T-helper 9 cell (primary cell): ENCODE data around the gene FER.
"Not testable (repeated sequence)": the region's sequence is repeated elsewhere in the genome, so short reads cannot be mapped to it uniquely, and the experiment has no call there.

Experiments used
- DNase-seq: peaks from one replicate; pipeline ENCODE4 v3.0.0-alpha.2; 2020

Gene FER

DNA sequence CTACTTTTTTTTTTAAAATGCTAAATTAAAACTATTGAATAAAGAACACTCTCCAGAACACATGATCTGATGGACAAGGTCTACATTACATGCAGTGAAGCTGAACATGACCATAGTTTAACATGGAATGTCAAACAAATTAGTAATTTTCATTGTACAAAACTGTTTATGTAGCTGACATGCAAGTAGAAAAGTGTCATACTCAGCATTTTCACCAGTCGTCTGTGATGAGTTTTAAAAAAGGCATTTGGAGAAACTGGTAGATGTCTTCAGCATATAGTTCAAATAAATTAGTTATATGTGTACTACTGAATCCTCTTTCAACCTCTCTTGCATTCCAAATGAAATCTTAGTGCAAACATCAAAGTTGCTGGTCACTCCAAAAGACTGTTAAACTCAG lies 301.9 kb downstream of the FER start:
- DNase-seq = no peak

- not testable (repeated sequence) for DNase-seq
Measured at GRCh38 chr5:109050321-109050720, 302.6 kb downstream of the FER start.

DNA sequence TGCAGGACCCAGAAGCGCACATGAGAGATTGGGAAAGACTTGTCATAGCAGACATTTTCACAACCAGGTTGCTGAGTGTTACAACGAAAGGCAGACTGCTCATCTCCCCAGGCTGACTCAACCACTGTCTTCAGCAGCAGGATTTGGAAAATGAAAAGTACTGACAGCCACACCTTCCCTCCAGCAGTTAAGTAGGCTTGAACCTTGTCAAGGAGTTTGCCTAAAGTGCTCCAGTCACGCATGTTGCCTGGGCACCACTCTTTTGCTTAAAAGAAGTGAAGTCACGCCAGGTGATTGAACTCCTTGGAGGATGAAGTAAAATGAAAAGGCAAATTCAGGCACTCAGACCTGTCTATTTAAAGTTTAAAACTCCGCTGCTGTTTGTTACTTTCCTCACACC lies 304.5 kb downstream of the FER start:
- not testable (repeated sequence) for DNase-seq

GRCh38 chr5:109053995-109054417 lies 306.3 kb downstream of the FER start:
- no peak for DNase-seq

GRCh38 chr5:109060378-109061025 lies 312.8 kb downstream of the FER start:
- no peak for DNase-seq

- no peak for DNase-seq
Measured at GRCh38 chr5:109062664-109063063, 315.0 kb downstream of the FER start.

- no peak for DNase-seq
Measured at GRCh38 chr5:109063223-109063622, 315.5 kb downstream of the FER start.

GRCh38 chr5:109076741-109077140 lies 329.0 kb downstream of the FER start:
- DNase-seq = no peak

- DNase-seq = no peak
Measured at GRCh38 chr5:109078448-109078847, 330.8 kb downstream of the FER start.

DNA sequence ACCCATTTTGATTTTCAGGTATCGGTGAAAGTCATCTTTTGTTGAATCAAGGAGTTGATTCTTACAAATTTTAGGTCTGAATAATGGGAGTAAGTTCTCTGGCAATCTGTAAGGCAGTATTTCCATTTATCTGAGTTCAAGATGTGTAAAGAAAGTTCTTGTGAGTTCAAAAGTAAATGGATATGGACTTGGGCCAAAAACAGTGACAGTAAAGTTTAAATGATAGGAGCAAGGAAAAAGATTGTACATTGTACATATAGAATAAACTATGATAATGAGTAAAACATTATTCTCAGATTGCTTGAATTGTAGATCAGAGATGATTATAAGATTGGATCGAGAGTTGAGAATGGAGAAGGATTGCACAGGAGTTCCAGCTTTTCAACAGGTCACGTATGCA lies 332.8 kb downstream of the FER start:
- no peak for DNase-seq

DNA sequence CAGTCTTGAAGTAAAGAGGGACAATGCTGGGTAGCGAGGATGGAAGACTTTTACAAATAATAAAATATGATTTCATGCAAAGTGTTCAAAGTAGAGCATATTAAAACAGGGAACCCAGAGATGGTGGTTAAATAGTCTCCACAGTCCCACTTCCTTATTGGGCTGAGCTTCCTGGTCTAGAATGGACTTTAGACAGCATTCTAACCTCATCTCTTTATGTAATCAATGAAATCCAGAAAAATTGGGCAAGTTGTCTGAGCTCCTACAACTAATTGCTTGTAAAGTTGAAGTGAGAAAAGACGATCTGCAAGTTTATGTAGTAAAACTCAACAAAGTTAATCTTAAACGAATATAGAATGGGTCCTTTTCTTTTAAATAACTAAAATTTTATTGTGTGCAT lies 333.2 kb downstream of the FER start:
- DNase-seq = no peak

DNA sequence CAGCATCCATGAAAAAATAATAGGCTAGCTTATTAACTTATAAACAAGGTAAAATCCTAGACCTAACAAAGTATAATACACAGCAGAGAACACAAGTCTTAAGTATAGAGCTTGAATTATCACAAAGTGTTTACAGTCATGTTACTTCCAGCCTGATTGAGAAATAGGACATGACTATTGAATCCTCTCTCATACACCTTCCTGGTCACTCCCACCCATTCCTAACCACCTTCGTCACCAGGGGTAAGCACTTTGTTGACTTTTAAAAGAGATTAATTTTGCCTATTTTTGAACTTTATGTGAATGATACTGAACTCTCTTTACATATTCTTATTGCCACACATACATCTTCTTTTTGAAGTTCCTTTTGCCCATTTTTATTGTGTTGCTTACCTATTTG lies 336.2 kb downstream of the FER start:
- DNase-seq = no peak

DNA sequence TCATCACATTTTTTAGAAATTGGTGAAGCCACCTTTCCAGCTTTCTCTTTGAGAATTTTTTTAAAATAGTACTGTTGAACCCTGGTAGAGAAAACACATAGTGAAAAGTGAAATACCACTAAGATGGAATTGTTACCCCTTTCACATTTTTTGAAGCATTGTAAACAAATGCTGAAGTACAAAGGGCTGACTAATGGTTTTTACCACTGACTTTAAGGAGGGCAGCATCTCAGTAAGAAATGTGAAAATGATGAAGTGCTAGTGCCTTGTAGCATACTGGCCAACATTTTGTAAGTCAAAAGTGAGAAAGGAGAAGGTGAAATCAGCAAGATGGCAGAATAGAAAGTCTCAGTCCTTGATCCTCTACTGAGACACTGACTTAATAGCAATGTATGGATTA lies 341.5 kb downstream of the FER start:
- no peak for DNase-seq

DNA sequence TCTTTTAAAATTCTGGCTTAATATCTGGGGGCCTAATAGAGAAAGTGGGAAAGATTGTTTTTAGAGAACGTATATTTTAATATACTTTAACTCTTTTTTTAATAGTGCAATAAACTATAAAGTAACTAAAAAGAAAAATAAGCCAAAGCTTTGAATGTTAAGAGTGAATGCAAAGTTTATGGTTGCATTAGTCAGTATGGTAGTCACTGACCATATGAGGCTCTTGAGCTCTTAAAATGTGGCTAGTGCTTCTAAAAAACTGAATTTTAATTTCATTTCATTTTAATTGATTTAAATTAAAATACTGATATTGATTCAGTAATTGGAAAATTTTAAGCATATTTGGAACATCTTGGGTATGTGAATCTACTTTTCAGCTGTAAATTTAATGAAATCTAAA lies 351.4 kb downstream of the FER start:
- no peak for DNase-seq

- no peak for DNase-seq
Measured at GRCh38 chr5:109100971-109101370, 353.3 kb downstream of the FER start.

- DNase-seq = no peak
Measured at GRCh38 chr5:109102096-109102690, 354.5 kb downstream of the FER start.

DNA sequence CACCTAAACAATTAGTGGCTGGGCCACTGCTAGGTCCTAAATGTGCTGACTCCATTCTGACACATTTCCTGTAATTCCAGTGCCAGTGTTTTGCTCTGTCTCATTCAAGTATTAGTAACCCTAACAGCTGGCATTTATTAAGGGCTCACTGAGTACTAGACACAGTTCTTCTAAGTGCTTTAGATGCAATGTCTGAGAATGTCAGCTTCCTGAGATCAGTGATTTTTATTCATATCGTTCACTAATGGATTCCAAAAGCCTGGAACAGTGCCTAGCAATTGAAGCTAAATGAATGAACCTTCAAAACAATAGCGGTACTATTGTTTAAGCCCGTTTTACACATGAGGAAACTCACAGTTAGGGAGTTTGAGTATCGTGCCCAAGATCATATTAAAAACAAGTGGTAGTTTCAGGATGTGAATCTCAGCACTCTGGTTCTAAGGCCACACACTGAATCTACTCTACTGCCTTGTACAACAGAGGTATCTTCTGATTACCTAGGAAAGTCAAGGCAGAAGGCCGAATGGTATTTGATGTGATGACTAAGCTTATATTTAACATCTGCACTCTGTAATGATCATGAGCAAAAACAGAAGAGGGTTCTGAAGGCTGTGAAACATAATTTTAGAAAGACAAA lies 358.1 kb downstream of the FER start:
- DNase-seq = no peak

DNA sequence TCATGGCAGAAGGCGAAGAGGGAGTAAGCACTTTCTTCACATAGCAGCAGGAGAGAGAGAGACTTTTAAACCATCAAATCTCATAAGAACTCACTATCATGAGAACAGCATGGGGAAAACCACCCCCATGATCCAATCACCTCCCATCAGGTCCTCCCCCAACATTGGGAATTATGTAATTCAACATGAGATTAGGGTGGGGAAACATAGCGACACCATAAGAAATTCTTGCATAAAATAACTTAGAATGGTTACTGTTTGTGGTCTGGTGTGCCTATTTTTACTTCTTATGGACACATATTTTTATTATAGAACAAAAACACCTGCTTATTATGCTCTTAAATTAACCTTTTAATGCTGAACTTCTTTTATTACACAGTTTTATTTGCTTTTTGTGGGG lies 364.0 kb downstream of the FER start:
- DNase-seq = no peak

DNA sequence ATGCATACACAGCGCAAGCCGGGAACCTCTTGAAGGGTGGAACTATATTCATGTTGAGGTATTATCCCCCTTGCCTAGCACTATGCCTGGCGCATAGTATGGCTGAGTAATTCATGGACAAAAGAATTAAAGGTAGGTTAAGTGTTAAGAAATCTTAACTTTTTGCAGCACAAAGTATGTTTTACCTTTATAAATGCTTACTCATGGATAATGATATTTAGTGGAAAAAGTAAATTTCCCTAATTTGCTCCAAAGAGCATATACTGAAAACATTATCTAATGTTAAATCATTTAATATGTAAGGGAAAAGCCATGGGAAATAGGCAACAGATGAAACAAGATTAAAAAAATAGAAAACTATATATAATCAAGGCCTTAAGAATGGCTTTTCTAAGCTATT lies 365.9 kb downstream of the FER start:
- no peak for DNase-seq

GRCh38 chr5:109121225-109121624 lies 373.5 kb downstream of the FER start:
- DNase-seq = no peak

DNA sequence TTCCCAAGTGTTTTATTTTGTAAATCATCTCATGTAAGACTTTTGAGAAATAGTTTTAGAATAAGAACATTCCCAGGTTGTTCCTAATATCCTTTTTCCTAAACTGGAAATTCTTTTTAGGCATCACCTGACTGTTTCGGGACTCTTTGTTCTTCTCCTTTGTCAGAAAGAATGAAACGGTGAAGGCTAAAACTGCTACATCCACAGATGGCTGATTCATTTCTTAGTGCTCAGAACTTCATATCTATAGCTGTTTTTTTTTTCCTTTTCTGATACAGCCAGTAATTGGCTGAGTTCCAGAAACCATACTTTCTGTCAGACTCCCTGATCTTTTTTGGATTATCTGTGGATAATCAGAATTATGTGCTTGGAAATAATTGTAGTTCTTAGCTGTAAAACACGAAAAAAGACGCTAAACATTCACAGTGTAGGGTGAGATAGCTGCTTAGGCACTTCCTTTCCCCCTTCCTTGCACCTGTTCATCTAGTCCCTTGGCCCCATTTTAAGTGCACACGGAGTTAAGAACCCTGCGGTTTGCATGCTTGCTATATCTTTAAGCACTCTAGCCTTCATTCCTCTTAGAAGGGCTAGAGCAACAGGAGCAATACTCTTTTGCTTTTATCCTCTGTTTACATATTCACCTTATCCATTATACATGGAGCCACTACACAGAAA lies 378.2 kb downstream of the FER start:
- no peak for DNase-seq

DNA sequence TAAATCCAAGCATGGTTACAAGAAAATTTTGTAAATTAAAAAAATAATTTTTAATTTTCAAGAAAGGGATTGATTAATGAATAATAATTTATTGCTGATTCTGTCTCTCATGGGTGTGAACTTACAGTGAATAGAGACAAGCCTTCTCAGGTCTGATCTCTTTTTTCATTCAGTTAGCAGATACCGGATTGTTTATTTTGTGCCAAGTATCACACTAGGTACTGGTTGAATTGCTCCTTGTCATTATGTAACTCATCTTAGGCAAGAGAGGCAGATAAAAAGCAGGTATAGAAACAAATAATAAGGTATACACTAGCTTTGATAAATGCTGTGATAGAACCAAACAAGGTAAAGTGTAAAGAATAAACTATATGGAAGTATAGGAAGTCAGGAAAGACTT lies 378.8 kb downstream of the FER start:
- no peak for DNase-seq

- DNase-seq = no peak
Measured at GRCh38 chr5:109136906-109137305, 389.2 kb downstream of the FER start.
